ENCODE measurements around the gene FHDC1.

The FHDC1 gene

GRCh38 chr4:152957437-152958171 lies 21.5 kb downstream of the FHDC1 start:
- DNase-seq (ENCODE audit: low read depth): no peak

- DNase-seq (ENCODE audit: low read depth): no peak
Measured at GRCh38 chr4:152959080-152959479, 23.0 kb downstream of the FHDC1 start.

DNA sequence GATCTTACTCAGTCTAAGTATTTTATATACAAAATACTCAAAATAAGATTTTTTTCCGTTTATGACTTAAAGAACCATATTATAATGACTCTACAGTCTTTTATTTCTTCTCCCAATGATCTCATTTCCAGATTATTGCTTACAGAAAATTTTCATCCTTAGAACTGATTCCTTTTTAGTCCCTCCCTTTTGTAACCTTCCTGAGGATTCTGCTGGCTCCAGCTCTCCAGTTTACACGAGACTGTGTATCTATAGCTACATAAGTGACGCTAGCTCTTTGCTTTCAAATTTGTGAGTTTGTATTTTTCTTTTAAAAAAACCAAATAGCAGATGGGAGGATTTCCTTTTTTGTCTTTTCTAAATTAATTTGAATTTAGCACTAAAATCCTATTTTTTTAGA lies 24.0 kb downstream of the FHDC1 start:
- no peak for DNase-seq (ENCODE audit: low read depth)

DNA sequence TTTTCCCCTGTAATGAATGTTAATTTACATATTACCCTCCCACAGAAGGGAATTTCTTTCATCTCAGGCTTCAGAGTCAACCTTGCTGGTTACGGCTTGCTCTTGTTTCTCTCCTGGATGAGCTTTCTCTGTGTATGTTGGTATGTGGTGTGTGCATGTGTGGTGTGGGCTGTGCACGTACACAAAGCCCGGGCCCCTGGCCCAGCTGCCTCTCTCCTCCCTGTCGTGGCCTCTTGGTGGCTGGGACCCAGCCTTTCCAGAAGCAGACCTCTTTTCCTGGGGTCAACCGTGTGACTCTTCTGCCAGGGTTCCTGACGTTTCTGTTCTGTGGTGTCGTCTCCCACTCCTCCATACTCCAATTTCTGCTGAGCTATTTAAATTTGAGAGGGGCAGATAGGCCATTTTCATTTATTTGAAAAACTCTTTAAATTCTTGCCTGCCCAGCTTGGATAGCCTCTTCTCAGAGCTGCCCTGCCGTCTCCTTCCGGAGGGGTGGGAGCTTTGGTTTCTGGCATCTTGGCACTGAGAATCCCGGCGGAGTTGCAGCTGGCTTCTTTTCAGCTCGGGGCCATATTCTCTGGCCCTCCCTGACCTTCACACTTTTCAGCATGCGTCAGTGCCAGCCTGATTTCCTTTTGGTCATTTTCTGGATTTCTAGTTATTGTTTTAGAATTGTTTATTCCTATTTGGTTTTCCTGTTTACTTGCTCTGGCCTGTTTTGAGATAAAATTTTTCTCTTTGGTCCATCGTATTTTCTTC lies 25.1 kb downstream of the FHDC1 start:
- no peak for DNase-seq (ENCODE audit: low read depth)

GRCh38 chr4:152961773-152962115 lies 25.6 kb downstream of the FHDC1 start:
- DNase-seq (ENCODE audit: low read depth): no peak

- no peak for DNase-seq (ENCODE audit: low read depth)
Measured at GRCh38 chr4:152962150-152962549, 26.0 kb downstream of the FHDC1 start.

GRCh38 chr4:152964335-152964734 lies 28.2 kb downstream of the FHDC1 start:
- no peak for DNase-seq (ENCODE audit: low read depth)

- no peak for DNase-seq (ENCODE audit: low read depth)
Measured at GRCh38 chr4:152965611-152966010, 29.5 kb downstream of the FHDC1 start.

- no peak for DNase-seq (ENCODE audit: low read depth)
Measured at GRCh38 chr4:152967907-152968306, 31.8 kb downstream of the FHDC1 start.

DNA sequence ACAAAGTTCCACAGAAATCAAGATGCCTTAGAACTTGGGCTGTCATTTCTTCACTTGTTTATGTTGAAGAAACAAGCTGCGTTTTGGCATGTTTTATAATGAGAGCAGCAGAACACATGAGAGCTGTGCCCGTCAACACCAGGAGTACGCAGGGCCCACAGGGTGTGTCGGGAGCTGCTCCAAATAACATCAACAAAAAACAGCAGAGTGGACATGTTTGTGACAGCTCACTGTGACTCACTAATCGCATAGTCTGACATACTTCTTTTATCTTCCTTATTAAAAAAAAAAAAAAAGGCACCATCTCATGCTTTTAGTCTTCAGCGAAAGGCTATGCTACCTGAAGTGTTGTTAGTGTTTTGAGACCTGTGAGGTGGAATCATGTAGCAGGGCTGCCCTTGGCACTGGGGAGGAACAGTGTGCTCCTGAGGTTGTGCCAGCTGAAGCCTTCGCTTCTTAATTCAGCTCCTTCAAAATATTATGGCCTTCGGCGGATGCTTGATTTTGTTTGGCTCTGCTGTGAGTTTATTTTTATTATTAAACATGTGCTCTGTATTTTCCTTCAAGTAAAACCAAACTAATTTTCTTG lies 32.8 kb downstream of the FHDC1 start:
- no peak for DNase-seq (ENCODE audit: low read depth)

DNA sequence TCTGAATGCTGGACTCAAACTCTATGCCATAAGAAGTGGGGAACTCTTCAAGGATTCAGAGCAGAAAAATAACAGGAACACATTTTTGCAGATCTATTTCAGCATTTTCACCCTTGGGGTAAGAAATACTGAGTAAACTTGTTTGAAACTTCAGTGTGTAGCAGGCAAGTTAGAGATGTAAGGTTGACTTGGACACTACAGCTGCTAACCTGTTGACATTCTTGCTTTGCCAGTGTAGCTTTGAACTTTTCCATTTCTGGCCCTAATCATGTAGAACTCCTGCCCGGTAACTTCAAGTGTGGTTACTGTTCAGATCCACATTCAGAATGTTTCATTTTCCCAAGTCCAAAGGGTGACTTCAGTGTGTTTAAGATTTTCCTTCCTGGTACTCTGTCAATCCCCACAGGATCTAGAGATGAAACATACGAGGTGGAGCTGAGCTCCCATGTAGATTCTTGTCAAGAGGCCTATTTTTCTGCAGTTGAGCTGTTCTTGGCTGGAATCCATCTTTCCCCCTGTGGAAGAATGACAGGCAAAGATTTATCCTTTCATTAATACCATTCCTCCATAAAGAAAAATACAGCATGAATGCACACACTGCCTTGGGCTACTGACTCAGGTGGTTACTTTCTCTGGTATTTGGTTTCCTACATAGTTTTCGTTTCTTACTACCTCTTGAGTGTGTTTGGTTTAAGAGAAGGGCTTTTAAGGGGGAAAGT lies 34.1 kb downstream of the FHDC1 start:
- no peak for DNase-seq (ENCODE audit: low read depth)

GRCh38 chr4:152971053-152971452 lies 34.9 kb downstream of the FHDC1 start:
- DNase-seq (ENCODE audit: low read depth): no peak

- DNase-seq (ENCODE audit: low read depth): no peak
Measured at GRCh38 chr4:152972821-152973628, 36.9 kb downstream of the FHDC1 start.

DNA sequence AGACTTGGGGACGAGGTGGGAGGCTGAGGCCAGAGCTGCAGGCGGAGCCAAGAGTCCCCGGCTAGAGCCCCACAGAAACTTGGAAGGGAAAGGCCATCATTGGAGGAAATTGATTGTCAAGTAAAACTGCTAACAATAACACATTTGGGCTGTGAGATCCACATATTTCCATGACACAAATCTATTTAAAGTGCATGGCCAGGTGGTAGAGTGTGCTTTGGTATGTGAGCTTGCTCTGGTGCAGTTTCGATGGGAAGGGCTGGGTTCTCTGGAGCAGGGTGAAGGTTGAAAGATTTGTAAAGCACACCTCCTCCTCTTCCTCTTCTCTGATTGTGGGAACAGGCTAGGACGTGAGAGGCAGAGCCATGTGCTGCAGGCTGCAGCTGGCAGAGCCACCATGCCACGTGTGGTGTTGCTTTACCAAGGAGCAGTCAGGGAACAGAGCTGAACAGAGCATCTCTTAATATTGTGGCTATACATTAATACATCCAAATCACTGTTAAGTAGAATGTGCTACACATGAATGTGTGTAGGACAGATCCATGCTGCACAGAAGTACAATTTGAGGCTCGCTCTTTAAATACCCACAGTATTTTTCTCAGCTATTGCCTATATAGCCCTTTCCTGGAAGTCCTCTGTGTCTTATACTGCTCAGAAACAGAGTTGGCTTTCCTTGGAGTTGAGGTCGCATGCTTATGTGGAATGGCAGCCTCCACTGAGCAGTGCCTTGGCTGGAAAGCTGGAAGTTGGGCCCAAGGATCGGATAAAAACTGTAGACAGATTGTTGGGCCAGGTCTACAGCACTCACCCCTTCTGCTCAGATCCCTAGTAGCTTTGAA lies 37.7 kb downstream of the FHDC1 start:
- DNase-seq (ENCODE audit: low read depth): no peak

GRCh38 chr4:152974468-152975379 lies 38.6 kb downstream of the FHDC1 start:
- DNase-seq (ENCODE audit: low read depth): no peak

- no peak for DNase-seq (ENCODE audit: low read depth)
Measured at GRCh38 chr4:152975380-152976211, 39.5 kb downstream of the FHDC1 start.

DNA sequence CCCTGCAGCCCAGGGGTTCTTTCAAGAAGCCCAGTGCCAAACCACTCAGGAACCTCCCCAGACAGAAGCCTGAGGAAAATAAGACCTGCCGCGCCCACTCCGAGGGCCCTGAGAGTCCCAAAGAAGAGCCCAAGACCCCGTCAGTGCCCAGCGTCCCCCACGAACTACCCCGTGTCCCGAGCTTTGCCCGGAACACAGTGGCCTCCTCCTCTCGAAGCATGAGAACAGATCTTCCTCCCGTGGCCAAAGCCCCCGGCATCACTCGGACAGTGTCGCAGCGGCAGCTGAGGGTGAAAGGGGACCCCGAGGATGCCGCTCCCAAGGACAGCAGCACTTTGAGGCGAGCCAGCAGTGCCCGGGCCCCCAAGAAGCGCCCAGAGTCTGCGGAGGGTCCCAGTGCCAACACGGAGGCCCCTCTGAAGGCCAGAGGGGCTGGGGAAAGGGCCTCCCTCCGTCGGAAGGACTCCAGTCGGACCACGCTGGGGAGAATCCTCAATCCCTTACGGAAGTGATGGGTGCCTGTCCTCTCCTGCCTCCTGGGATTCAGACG lies 40.2 kb downstream of the FHDC1 start:
- no peak for DNase-seq (ENCODE audit: low read depth)

DNA sequence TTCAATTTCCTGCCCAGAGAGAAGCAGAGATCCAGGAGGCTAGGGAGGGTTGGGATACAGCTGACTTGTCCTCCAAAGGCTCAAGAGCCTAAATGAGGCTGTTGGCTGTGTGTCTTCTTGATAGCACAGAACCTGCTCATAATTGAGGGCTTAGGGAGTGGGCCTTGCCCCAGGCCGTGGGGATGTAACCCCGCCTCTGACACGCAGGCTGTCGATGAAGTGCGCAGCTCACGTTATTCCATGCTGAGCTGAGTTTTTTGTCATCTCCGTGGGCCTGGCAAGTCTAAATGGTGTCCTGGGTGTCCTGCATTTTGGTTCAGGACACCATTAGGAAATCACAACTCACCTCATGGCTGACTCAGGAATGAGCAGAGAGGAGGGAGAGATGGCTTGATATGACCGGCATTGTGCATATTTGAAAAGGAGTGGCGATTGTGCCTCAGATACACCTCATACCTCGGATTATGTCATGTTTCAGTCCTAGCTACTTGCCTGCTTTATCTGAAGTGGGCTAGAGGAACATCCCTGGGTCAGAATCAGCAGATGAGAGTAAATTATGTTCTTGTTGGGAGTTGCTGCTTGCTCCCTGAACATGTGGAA lies 43.7 kb downstream of the FHDC1 start:
- DNase-seq (ENCODE audit: low read depth): no peak

Data from T follicular helper cell (primary cell).